Vagina (tissue), 2 donors: ENCODE results near the gene ADAT1.

Experiments used
- POLR2A ChIP-seq, 2 donors: fragments of 450-650 bp; IDR thresholded peaks; one replicate each; pipeline ENCODE4 v1.6.1; 2017; ENCODE audit warnings: antibody characterized with exemption in 2 of 2, mild to moderate bottlenecking in 2 of 2, moderate library complexity in 2 of 2
- TF ChIP-seq, protein P1 (sequence below), 3 experiments: fragments of 450-650 bp in 2 of 3; fragments of 200-600 bp in 1 of 3; sonication (generic) in 1 of 3; IDR thresholded peaks; one replicate each; pipeline ENCODE4 v1.5.1; 2017 to 2019; ENCODE audit warnings: antibody characterized with exemption in 3 of 3, mild to moderate bottlenecking in 2 of 3, moderate library complexity in 2 of 3

DNA sequence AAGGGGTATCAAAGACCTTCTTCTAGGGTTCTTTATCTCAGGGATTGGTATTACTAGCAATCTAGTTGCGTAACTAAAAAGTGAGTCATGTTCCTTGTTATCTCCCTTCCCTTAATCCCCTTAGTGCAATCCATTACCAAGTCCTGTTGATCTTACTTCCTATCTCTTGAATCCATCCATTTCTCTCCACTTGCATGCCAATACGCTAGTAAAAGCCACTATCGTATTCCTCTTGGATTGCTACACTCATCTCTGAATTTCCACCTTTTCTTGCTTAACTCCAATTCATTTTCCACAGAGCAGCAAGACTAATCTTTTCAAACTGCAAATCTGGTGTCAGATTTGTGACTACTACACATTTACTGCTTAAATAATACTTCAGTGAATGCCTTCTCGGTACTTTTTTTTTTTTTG, 1.8 kb upstream of the ADAT1 start:
- TF ChIP-seq, protein P1, sequence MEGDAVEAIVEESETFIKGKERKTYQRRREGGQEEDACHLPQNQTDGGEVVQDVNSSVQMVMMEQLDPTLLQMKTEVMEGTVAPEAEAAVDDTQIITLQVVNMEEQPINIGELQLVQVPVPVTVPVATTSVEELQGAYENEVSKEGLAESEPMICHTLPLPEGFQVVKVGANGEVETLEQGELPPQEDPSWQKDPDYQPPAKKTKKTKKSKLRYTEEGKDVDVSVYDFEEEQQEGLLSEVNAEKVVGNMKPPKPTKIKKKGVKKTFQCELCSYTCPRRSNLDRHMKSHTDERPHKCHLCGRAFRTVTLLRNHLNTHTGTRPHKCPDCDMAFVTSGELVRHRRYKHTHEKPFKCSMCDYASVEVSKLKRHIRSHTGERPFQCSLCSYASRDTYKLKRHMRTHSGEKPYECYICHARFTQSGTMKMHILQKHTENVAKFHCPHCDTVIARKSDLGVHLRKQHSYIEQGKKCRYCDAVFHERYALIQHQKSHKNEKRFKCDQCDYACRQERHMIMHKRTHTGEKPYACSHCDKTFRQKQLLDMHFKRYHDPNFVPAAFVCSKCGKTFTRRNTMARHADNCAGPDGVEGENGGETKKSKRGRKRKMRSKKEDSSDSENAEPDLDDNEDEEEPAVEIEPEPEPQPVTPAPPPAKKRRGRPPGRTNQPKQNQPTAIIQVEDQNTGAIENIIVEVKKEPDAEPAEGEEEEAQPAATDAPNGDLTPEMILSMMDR (IDR thresholded peaks at IDR 0.05), result no peak
- no peak for TF ChIP-seq POLR2A (IDR thresholded peaks at IDR 0.05)
